ENCODE results near the gene ZNF644.

DNA sequence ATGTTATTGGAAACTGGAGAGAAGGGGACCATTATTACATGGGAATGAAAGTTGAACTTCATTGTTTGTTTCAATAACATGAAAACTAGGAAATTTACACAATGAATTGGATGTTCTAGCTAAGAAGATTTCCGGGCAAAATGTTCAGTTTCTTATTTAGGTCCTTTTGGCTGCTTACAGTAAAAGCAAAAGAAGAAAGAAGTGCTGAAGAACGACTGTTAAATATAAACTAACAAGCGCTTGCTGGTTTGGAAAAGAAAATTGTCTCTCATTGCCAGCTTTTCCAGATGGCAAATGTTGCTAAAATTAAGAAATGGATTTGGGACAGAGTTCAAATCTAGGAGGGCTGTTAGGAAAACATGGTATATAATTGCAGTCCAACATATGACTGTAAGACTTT lies 139.6 kb downstream of the ZNF644 start:
- TF ChIP-seq, protein P1, sequence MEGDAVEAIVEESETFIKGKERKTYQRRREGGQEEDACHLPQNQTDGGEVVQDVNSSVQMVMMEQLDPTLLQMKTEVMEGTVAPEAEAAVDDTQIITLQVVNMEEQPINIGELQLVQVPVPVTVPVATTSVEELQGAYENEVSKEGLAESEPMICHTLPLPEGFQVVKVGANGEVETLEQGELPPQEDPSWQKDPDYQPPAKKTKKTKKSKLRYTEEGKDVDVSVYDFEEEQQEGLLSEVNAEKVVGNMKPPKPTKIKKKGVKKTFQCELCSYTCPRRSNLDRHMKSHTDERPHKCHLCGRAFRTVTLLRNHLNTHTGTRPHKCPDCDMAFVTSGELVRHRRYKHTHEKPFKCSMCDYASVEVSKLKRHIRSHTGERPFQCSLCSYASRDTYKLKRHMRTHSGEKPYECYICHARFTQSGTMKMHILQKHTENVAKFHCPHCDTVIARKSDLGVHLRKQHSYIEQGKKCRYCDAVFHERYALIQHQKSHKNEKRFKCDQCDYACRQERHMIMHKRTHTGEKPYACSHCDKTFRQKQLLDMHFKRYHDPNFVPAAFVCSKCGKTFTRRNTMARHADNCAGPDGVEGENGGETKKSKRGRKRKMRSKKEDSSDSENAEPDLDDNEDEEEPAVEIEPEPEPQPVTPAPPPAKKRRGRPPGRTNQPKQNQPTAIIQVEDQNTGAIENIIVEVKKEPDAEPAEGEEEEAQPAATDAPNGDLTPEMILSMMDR (conservative IDR thresholded peaks at IDR 0.05; ENCODE audit: low read depth, low read length) = no peak
- TF ChIP-seq EZH2 (IDR thresholded peaks at IDR 0.05; ENCODE audit: low read length, unreplicated experiment) = no peak
- no peak for TF ChIP-seq EZH2phosphoT487 (IDR thresholded peaks at IDR 0.05; ENCODE audit: borderline replicate concordance, low read length)

Measured in PC-3 (cell line).